ENCODE data around the gene KCTD11. TPM values are rescaled to one million over a fixed set of nuclear protein-coding genes. Genes with fewer than 3 reads are reported as not detected.

The KCTD11 gene
- total RNA-seq, 4 donors from 2014 or later = 6.6 to 20.4 (median 18.7) TPM

DNA sequence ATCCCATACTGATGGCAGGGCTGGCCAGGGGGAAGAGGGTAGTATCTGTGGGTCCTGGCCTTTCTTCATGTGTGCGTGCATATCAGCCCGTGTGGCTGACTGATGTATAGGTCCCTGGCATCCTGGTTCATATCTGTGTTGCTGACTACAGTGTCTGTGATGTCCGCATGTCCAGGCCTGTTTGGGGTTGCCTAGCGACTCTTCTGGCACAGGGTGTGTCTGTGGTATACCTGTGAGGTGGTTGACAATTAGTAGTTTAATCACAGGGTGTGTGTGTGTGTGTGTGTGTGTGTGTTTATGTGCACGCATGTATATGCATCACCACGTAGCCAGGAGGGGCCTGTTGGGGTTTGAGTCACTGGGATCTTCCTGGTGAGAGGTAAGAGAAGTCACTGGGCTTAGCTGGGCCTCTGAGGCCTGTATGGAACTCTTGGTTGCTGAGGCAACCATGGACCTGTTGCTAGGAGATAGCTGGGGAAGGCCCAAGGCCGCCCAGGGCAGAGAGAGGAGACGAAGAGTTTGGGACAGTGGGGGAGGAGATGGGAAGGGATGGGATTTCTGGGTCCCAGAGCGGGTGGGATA, 2.4 kb downstream of the KCTD11 start:
- intact Hi-C loops (cut with DNase I) = loop anchor here (5.0 to 10.0 kb wide), 2 partner anchors 83 to 130 kb away; partner anchors contain the start of genes FGF11, POLR2A, SLC35G6 and TMEM102
- TF ChIP-seq, protein P1, sequence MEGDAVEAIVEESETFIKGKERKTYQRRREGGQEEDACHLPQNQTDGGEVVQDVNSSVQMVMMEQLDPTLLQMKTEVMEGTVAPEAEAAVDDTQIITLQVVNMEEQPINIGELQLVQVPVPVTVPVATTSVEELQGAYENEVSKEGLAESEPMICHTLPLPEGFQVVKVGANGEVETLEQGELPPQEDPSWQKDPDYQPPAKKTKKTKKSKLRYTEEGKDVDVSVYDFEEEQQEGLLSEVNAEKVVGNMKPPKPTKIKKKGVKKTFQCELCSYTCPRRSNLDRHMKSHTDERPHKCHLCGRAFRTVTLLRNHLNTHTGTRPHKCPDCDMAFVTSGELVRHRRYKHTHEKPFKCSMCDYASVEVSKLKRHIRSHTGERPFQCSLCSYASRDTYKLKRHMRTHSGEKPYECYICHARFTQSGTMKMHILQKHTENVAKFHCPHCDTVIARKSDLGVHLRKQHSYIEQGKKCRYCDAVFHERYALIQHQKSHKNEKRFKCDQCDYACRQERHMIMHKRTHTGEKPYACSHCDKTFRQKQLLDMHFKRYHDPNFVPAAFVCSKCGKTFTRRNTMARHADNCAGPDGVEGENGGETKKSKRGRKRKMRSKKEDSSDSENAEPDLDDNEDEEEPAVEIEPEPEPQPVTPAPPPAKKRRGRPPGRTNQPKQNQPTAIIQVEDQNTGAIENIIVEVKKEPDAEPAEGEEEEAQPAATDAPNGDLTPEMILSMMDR (IDR thresholded peaks at IDR 0.05) = no peak
- no peak overlapping the region for H3K4me3 ChIP-seq (replicated peaks in 1 of 3)
- peak overlapping the region in 1 of 3 donors; percentile 31 for H3K27ac ChIP-seq
- no peak for DNase-seq
- peaks cover 19 to 47% of the 10 kb centered on the region in 2 donors for H3K4me1 ChIP-seq
- H3K27me3 ChIP-seq = no peaks in the 10 kb centered on the region
- H3K36me3 ChIP-seq = no peaks in the 10 kb centered on the region
- WGBS, 2 donors = 85 to 90% methylated on average over 9 of the region's 9 CpGs
- H3K9me3 ChIP-seq = no peaks in the 10 kb centered on the region

DNA sequence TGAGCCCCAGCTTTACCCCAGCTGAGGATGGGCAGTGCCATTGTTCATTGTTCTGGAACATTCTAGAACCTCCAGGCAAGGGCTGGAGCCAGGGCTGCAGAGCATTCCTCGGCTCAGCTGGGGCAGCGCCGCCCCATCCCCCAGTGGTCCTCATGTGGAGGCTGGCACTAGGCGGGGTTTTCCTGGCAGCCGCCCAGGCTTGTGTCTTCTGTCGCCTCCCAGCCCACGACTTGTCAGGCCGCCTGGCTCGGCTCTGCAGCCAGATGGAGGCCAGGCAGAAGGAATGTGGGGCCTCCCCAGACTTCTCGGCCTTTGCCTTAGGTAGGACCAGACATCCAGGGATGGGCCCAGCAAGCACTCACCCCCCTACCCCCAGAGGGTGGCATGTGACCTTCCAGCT, 3.1 kb downstream of the KCTD11 start, which contains the start of gene TMEM95:
TSS of gene TMEM95 (plus strand) at position 104 of the 400 bp plus-strand sequence. CDS start at position 153, 49 bp downstream.
- Histone ChIP-seq H3K9me3 (no peaks in the 10 kb centered on the region), H3K4me1 (peaks cover 13 to 40% of the 10 kb centered on the region in 2 donors), H3K27me3 (no peaks in the 10 kb centered on the region), H3K36me3 (no peaks in the 10 kb centered on the region), H3K4me3 (replicated peaks in 1 of 3) (no peak within 1 kb of the TSS), H3K27ac (peak within 1 kb of the TSS in 2 of 3 donors; percentile 24 to 31)
- WGBS, 2 donors = 66 to 67% methylated on average over 8 to 10 of the region's 10 CpGs
- TF ChIP-seq POLR2A (IDR thresholded peaks at IDR 0.05) = no peak
- TF ChIP-seq, protein P1 (IDR thresholded peaks at IDR 0.05) = no peak
- intact Hi-C loops (cut with DNase I) = loop anchor here (5.0 to 10.0 kb wide), 2 partner anchors 130 to 207 kb away; partner anchors contain the start of genes POLR2A, SENP3 and SLC35G6
- peak; percentile 52 to 54 for DNase-seq

- Histone ChIP-seq H3K4me3 (replicated peaks in 1 of 3) (no peak overlapping the region), H3K9me3 (no peaks in the 10 kb centered on the region), H3K4me1 (peaks cover 9 to 37% of the 10 kb centered on the region in 2 donors), H3K27me3 (no peaks in the 10 kb centered on the region), H3K27ac (peak overlapping the region in 1 of 3 donors; percentile 24), H3K36me3 (no peaks in the 10 kb centered on the region)
- intact Hi-C loops (cut with DNase I) = loop anchor here (5.0 to 10.0 kb wide), 2 partner anchors 129 to 207 kb away; partner anchors contain the start of genes POLR2A, SENP3 and SLC35G6
- DNase-seq = no peak
- WGBS, 2 donors = 76 to 77% methylated on average over 8 of the region's 8 CpGs
- no peak for TF ChIP-seq POLR2A (IDR thresholded peaks at IDR 0.05)
- TF ChIP-seq, protein P1 (IDR thresholded peaks at IDR 0.05) = no peak
These were observed 3.6 kb downstream of the KCTD11 start for GRCh38 chr17:7355573-7355972.

DNA sequence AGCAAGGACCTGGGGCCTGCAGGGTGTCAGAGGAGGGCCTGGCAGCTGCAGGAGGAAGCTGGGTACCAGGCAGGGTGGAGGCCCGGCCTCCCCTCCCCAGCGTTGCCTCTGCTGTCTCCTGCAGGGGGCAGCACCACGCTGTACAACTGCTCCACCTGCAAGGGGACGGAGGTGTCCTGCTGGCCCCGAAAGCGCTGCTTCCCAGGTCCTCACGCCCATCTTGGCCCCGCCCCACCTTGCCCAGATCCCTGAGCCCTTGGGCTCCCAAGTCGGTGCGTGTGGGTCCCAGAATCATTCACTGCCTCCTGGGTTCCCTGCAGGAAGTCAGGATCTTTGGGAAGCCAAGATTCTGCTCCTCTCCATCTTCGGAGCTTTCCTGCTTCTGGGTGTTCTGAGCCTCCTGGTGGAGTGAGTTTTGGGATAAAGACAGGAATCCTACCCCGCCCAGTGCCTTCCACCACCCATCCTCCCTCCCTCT, 4.1 kb downstream of the KCTD11 start:
- no peak overlapping the region for H3K27ac ChIP-seq
- peaks cover 8 to 34% of the 10 kb centered on the region in 2 donors for H3K4me1 ChIP-seq
- H3K36me3 ChIP-seq = no peaks in the 10 kb centered on the region
- H3K9me3 ChIP-seq = no peaks in the 10 kb centered on the region
- TF ChIP-seq, protein P1 (IDR thresholded peaks at IDR 0.05) = peak; percentile 49 to 85 (median 79)
- TF ChIP-seq POLR2A (IDR thresholded peaks at IDR 0.05) = no peak
- H3K27me3 ChIP-seq = no peaks in the 10 kb centered on the region
- no peak overlapping the region for H3K4me3 ChIP-seq (replicated peaks in 1 of 3)
- intact Hi-C loops (cut with DNase I) = loop anchor here (5.0 to 10.0 kb wide), 2 partner anchors 129 to 206 kb away; partner anchors contain the start of genes POLR2A, SENP3 and SLC35G6
- peak; percentile 74 to 83 for DNase-seq
- WGBS, 2 donors = 13 to 30% methylated on average over 4 to 12 of the region's 12 CpGs

- DNase-seq = no peak
- intact Hi-C loops (cut with DNase I) = loop anchor here (5.0 to 10.0 kb wide), 2 partner anchors 128 to 206 kb away; partner anchors contain the start of genes POLR2A, SENP3 and SLC35G6
- no peaks in the 10 kb centered on the region for H3K36me3 ChIP-seq
- H3K4me3 ChIP-seq (replicated peaks in 1 of 3) = no peak overlapping the region
- H3K9me3 ChIP-seq = no peaks in the 10 kb centered on the region
- no peaks in the 10 kb centered on the region for H3K27me3 ChIP-seq
- TF ChIP-seq, protein P1 (IDR thresholded peaks at IDR 0.05) = no peak
- TF ChIP-seq POLR2A (IDR thresholded peaks at IDR 0.05) = no peak
- peaks cover 8 to 34% of the 10 kb centered on the region in 2 donors for H3K4me1 ChIP-seq
- H3K27ac ChIP-seq = no peak overlapping the region
- 63 to 84% methylated on average over 7 of the region's 8 CpGs for whole genome bisulfite sequencing, 2 donors
These were observed 4.8 kb downstream of the KCTD11 start for GRCh38 chr17:7356756-7357155.

Data from thyroid gland (tissue), 4 donors.